K562 (cell line): Measurements from ENCODE around the gene ERVV-1. TPM values are rescaled to one million over a fixed set of nuclear protein-coding genes. Genes with fewer than 3 reads are reported as not detected.

Source experiments
- ATAC-seq: fragments of 200-7000 bp; cut with Tn5 transposase; 3 replicates; pipeline ENCODE4 v1.9.1; 2020; ENCODE audit warnings: moderate library complexity
- BruUV-seq: library from RNA; stranded (reverse); fragments of 400-500 nt; replicated peaks from 2 replicates; lab custom pipeline; 2021; lab: Mats Ljungman, UMichigan
- CTCF ChIA-PET: fragments of 300-600 bp; formaldehyde crosslinking; extraction: SDS; loops from one replicate; lab custom pipeline; 2021; ENCODE audit warnings: low intra/inter-chr PET ratio; lab: Yijun Ruan, JAX
- POLR2A ChIA-PET: fragments of 300-600, 350-650 bp; sonication (Branson Sonifier 250); formaldehyde crosslinking; extraction: SDS; loops from one replicate; lab custom pipeline; 2021; ENCODE audit warnings: antibody characterized with exemption, inconsistent platforms; lab: Yijun Ruan, JAX
- DNase-seq, 4 experiments: peaks; one replicate each; pipeline versions ENCODE4 v3.0.0 to v3.0.0-alpha.2; 2011 to 2018; ENCODE audit warnings: low spot score in 3 of 4, mixed read lengths in 3 of 4; ENCODE audit errors: extremely low read depth in 1 of 4
- FAIRE-seq: peaks from 2 replicates; lab custom pipeline; 2011; peaks lifted over from hg19 to GRCh38; lab: Jason Lieb, UNC
- H2AFZ ChIP-seq: 2 replicates; pipeline ENCODE4 v1.6.0; 2011; ENCODE audit warnings: low read depth, low read length, control low read depth, inconsistent platforms
- H3K27ac ChIP-seq: fragments of 200-600 bp; 3 replicates; pipeline ENCODE4 v1.8.0; 2011; ENCODE audit warnings: low read depth, mild to moderate bottlenecking, control low read depth, inconsistent platforms, low read length, moderate library complexity, mixed read lengths; ENCODE audit errors: extremely low read depth
- H3K27me3 ChIP-seq, 2 experiments: fragments of 300-600 bp in 1 of 2; 2 replicates in 1 of 2; 3 replicates in 1 of 2; pipeline versions ENCODE4 v1.6.0 to v1.8.0; 2011; ENCODE audit warnings: inconsistent platforms in 2 of 2, low read length in 2 of 2, mild to moderate bottlenecking in 1 of 2, mixed read lengths in 1 of 2, moderate library complexity in 1 of 2; ENCODE audit not compliant: control insufficient read depth in 2 of 2, insufficient read depth in 2 of 2
- H3K36me3 ChIP-seq: fragments of 300-600 bp; 3 replicates; pipeline ENCODE4 v1.8.0; 2011; ENCODE audit warnings: mild to moderate bottlenecking, low read length, inconsistent platforms; ENCODE audit not compliant: control insufficient read depth, insufficient read depth
- H3K4me1 ChIP-seq, 2 experiments: fragments of 200-600 bp in 1 of 2; replicated peaks in 1 of 2; 2 replicates in 1 of 2; 3 replicates in 1 of 2; pipeline versions ENCODE4 v1.5.1 to v1.8.0; 2011; ENCODE audit warnings: inconsistent platforms in 2 of 2, low read length in 2 of 2, mild to moderate bottlenecking in 1 of 2, mixed read lengths in 1 of 2, moderate library complexity in 1 of 2; ENCODE audit not compliant: control insufficient read depth in 2 of 2, insufficient read depth in 2 of 2
- H3K4me2 ChIP-seq: 2 replicates; pipeline ENCODE4 v1.6.1; 2011; ENCODE audit warnings: low read length, control low read depth, inconsistent platforms, mixed read lengths; ENCODE audit not compliant: insufficient read depth
- H3K4me3 ChIP-seq: fragments of 200-600 bp; sonication (generic), shearing (Covaris generic); 2 replicates; pipeline ENCODE4 v1.5.1; 2016; ENCODE audit warnings: control low read depth, inconsistent platforms
- H3K79me2 ChIP-seq: fragments of 200-600 bp; 3 replicates; pipeline ENCODE4 v1.8.0; 2011; ENCODE audit warnings: low read length, inconsistent platforms; ENCODE audit not compliant: control insufficient read depth, insufficient read depth
- H3K9ac ChIP-seq, 2 experiments: 2 replicates each; pipeline versions ENCODE4 v1.6.0 to v1.6.1; 2011; ENCODE audit warnings: low read depth in 2 of 2, low read length in 2 of 2, control low read depth in 1 of 2, inconsistent platforms in 1 of 2, mild to moderate bottlenecking in 1 of 2, mixed read lengths in 1 of 2; ENCODE audit not compliant: insufficient read depth in 1 of 2
- H3K9me1 ChIP-seq: one replicate; pipeline ENCODE4 v1.6.0; 2011; ENCODE audit warnings: inconsistent platforms, mild to moderate bottlenecking, low read length, moderate library complexity; ENCODE audit not compliant: control insufficient read depth, insufficient read depth
- H3K9me3 ChIP-seq: replicated peaks from 2 replicates; pipeline ENCODE4 v1.5.1; 2011; ENCODE audit warnings: low read depth, low read length, inconsistent platforms; ENCODE audit not compliant: control insufficient read depth, insufficient read depth
- H4K20me1 ChIP-seq: replicated peaks from 2 replicates; pipeline ENCODE4 v1.6.1; 2011; ENCODE audit warnings: low read length, inconsistent platforms, mixed read lengths; ENCODE audit not compliant: control insufficient read depth, insufficient read depth
- KLF1 ChIP-seq: fragments of 450-650 bp; IDR thresholded peaks from 2 replicates; pipeline ENCODE4 v1.6.1; 2016; ENCODE audit warnings: missing genetic modification characterization, missing compliant biosample characterization
- PRPF4 ChIP-seq: fragments of 200-400 bp; formaldehyde crosslinking; IDR thresholded peaks from one replicate; pipeline ENCODE4 v1.6.1; 2017; ENCODE audit warnings: low read length, low read depth, mild to moderate bottlenecking; ENCODE audit not compliant: insufficient read depth, poor library complexity, severe bottlenecking
- PTBP1 ChIP-seq: fragments of 200-400 bp; formaldehyde crosslinking; IDR thresholded peaks from 2 replicates; pipeline ENCODE4 v1.6.1; 2017; ENCODE audit warnings: low read depth, low read length
- RBM15 ChIP-seq: fragments of 200-400 bp; formaldehyde crosslinking; IDR thresholded peaks from 2 replicates; pipeline ENCODE4 v1.6.1; 2018; ENCODE audit warnings: mild to moderate bottlenecking, low read length, moderate library complexity; ENCODE audit not compliant: insufficient read depth
- SNIP1 ChIP-seq: fragments of 450-650 bp; IDR thresholded peaks from 2 replicates; pipeline ENCODE4 v1.7.1; 2017; ENCODE audit warnings: low read depth, mild to moderate bottlenecking
- TSC22D4 ChIP-seq: fragments of 450-650 bp; IDR thresholded peaks from 2 replicates; pipeline ENCODE4 v1.6.1; 2016; ENCODE audit warnings: missing genetic modification characterization, missing biosample characterization, control low read depth
- ZFP36 ChIP-seq: fragments of 150-350 bp; IDR thresholded peaks from 2 replicates; pipeline ENCODE4 v1.6.1; 2018; ENCODE audit warnings: low read length, low read depth; ENCODE audit not compliant: partially characterized antibody
- ZNF695 ChIP-seq: fragments of 450-650 bp; formaldehyde crosslinking; IDR thresholded peaks from 2 replicates; pipeline ENCODE4 v1.4.0; 2020; ENCODE audit warnings: mild to moderate bottlenecking, moderate library complexity
- ZNF696 ChIP-seq: fragments of 250-450 bp; sonication (Bioruptor Pico); conservative IDR thresholded peaks from 2 replicates; pipeline ENCODE4 v1.4.0; 2020; ENCODE audit warnings: mild to moderate bottlenecking, moderate library complexity
- WGBS: fragments of 100-300 bp; shearing (Covaris generic); methylation state at CpG from one replicate; pipeline ENCODE4 v1.1.6; 2016; ENCODE audit warnings: low coverage, mixed read lengths; ENCODE audit not compliant: insufficient coverage; ENCODE audit errors: missing lambda C conversion rate; 5-methylcytosine and 5-hydroxymethylcytosine counted together
- in situ Hi-C: fragments of 300-500 bp; cut with MboI; formaldehyde crosslinking; loops from 4 replicates; pipeline ENCODE4 v1.15.0; 2018; ENCODE audit warnings: inconsistent platforms, mixed read lengths
- intact Hi-C: fragments of 100-400 bp; cut with micrococcal nuclease; formaldehyde crosslinking; loops from 2 replicates; pipeline ENCODE4 v1.14.2; 2022
- polyA plus RNA-seq, 8 experiments: library from polyadenylated mRNA; depleted of rRNA in 4 of 8; stranded (reverse) in 5 of 8; unstranded in 3 of 8; fragments of >200 nt; fragmentation: Nextera tagmentation in 2 of 8; fragmentation: Illumina TruSeq in 1 of 8; extraction: Ambion mirVana in 2 of 8; extraction: Trizol in 1 of 8; gene quantifications; 2 replicates each; pipeline versions ENCODE4 v1.2.1 to v1.2.3, GENCODE V29; 2011 to 2014; ENCODE audit warnings: inconsistent platforms in 1 of 8, missing spikeins in 1 of 8
- total RNA-seq, 7 experiments: library from RNA; depleted of rRNA in 6 of 7; stranded (reverse); fragments of >200 nt in 6 of 7; fragmentation: Illumina TruSeq in 2 of 7; extraction: Trizol in 2 of 7; gene quantifications; 2 replicates each; pipeline versions ENCODE4 v1.2.1 to v1.2.3, GENCODE V29; 2011 to 2021; ENCODE audit warnings: low replicate concordance in 1 of 7
- TF ChIP-seq, protein P1 (sequence below), 2 experiments: IDR thresholded peaks; 2 replicates each; pipeline ENCODE4 v1.6.1; 2012; ENCODE audit warnings: improper control_type of control experiment in 2 of 2, low read depth in 2 of 2, low read length in 2 of 2, borderline replicate concordance in 1 of 2

ERVV-1 gene
- total and polyA plus RNA-seq, 9 of the 15 experiments (the other 6 are each of a cell fraction or from before 2014, with no cell fraction given): 0.08 TPM; not detected in 8

GRCh38 chr19:52981329-52981728, 32.4 kb upstream of the ERVV-1 start:
- no peak for DNase-seq
- Histone ChIP-seq H3K36me3 (peaks cover 6% of the 10 kb centered on the region; the same call in 2 of the 3 replicates), H3K9me1 (no peaks in the 10 kb centered on the region), H3K79me2 (no peaks in the 10 kb centered on the region), H3K27ac (no peak overlapping the region), H3K4me2 (no peak overlapping the region), H3K4me3 (no peak overlapping the region), H2AFZ (no peak overlapping the region), H3K9me3 (no peaks in the 10 kb centered on the region; the same call in 1 of the 2 replicates), H3K27me3 (no peaks in the 10 kb centered on the region), H3K9ac (no peak overlapping the region), H4K20me1 (no peaks in the 10 kb centered on the region), H3K4me1 (no peaks in the 10 kb centered on the region)
- WGBS: 17% methylated on average over 3 of the region's 4 CpGs
- TF ChIP-seq, protein P1, sequence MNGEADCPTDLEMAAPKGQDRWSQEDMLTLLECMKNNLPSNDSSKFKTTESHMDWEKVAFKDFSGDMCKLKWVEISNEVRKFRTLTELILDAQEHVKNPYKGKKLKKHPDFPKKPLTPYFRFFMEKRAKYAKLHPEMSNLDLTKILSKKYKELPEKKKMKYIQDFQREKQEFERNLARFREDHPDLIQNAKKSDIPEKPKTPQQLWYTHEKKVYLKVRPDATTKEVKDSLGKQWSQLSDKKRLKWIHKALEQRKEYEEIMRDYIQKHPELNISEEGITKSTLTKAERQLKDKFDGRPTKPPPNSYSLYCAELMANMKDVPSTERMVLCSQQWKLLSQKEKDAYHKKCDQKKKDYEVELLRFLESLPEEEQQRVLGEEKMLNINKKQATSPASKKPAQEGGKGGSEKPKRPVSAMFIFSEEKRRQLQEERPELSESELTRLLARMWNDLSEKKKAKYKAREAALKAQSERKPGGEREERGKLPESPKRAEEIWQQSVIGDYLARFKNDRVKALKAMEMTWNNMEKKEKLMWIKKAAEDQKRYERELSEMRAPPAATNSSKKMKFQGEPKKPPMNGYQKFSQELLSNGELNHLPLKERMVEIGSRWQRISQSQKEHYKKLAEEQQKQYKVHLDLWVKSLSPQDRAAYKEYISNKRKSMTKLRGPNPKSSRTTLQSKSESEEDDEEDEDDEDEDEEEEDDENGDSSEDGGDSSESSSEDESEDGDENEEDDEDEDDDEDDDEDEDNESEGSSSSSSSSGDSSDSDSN (IDR thresholded peaks at IDR 0.05; ENCODE audit: borderline replicate concordance in 1 of 2, low read depth in 2 of 2, low read length in 2 of 2): no peak
- TF ChIP-seq PTBP1: no peak
- no peak for TF ChIP-seq PRPF4
- no peak for TF ChIP-seq KLF1 (tag)
- TF ChIP-seq ZNF695 (CRISPR knock-in tag): no peak
- no peak for TF ChIP-seq TSC22D4 (tag)
- TF ChIP-seq RBM15: no peak
- TF ChIP-seq ZFP36: no peak
- TF ChIP-seq SNIP1: no peak
- no peak for TF ChIP-seq ZNF696 (CRISPR knock-in tag)
- in situ Hi-C loops (no loop called here), intact Hi-C loops (no loop called here)
- no peak for FAIRE-seq
- POLR2A ChIA-PET: interaction anchor here (0.7 kb wide), 1 partner anchor 8 kb away, joined by 3 read pairs; no protein-coding TSS in a partner anchor
- CTCF ChIA-PET: no interaction called here
- no TSS peak for BruUV-seq
- ATAC-seq: no peak
